Cerebellar cortex (tissue), 1 donor: ENCODE data around the gene SACM1L.
"Not testable (repeated sequence)": the region's sequence is repeated elsewhere in the genome, so short reads cannot be mapped to it uniquely, and the experiment has no call there.

Source experiments
- DNase-seq: peaks from one replicate; pipeline ENCODE4 v3.0.0-alpha.2; 2015; ENCODE audit warnings: low spot score

Gene SACM1L

GRCh38 chr3:45666757-45667431 lies 22.3 kb upstream of the SACM1L start:
- no peak for DNase-seq

GRCh38 chr3:45667569-45667934 lies 21.6 kb upstream of the SACM1L start:
- DNase-seq = no peak

- DNase-seq = no peak
Measured at GRCh38 chr3:45670436-45670835, 18.8 kb upstream of the SACM1L start.

GRCh38 chr3:45670991-45671390 lies 18.2 kb upstream of the SACM1L start:
- DNase-seq = no peak

GRCh38 chr3:45673273-45673672 lies 15.9 kb upstream of the SACM1L start:
- no peak for DNase-seq

- no peak for DNase-seq
Measured at GRCh38 chr3:45676325-45677032, 12.7 kb upstream of the SACM1L start.

- DNase-seq = no peak
Measured at GRCh38 chr3:45677033-45677446, 12.2 kb upstream of the SACM1L start.

GRCh38 chr3:45677841-45678240 lies 11.4 kb upstream of the SACM1L start:
- DNase-seq = no peak

DNA sequence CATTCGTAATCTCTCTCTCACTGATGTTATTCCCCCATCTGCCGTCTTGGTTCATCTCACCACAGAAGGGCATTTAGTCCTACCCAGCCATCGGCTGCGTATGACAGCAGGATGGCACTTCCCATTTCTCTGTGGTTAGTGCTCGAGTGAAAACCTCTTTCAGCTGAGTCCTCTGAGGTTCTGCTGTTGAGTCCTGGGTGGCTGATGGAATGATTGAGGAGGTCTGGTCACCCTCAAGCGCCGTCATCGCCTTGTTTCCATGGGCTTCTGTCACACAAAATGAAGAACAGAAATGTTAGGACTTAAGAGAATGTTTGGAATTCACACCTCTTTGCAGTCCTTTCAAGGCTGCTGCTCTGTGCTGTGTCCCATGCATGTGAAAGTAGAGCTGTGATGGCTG lies 9.4 kb upstream of the SACM1L start:
- DNase-seq = no peak

GRCh38 chr3:45681221-45681620 lies 8.0 kb upstream of the SACM1L start:
- DNase-seq = no peak

DNA sequence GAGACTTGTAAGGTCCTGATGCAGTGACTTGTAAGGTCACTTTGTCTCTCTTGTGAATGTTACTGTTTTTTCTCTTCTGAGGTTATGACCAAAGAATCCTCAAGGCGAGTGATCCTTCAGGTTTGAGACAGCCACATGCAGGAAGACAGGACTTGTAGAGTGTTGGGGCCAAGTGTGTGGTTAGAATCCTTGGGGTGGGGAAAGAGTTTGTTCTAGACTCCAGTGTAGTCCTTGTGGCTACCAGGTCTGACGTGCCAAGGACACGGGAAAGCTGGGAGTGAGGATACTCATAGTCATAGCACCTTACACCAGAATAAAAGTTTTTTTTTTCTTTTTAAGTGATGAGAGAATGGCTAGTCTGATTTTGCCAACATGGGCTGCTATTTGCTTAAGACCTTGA lies 7.3 kb upstream of the SACM1L start:
- DNase-seq = no peak

DNA sequence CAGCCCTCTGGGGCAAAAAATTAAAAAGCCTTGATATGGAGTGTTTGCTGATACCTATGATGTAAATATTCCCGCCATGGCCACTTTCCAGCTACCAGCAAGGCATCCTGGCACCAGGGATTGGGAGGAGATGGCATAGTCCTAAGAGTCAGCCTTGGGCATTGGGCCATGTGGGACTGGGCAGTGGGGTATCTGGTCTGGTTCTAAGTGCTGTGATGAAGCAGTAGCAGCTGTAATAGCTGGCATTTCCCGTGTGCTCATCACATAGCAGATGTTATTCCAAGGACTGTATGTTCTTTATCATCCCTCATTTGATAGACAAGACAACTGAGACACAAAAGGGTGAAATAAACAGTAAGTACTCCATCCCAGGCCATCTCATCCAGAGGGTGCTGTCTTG lies 6.9 kb upstream of the SACM1L start:
- DNase-seq = no peak

DNA sequence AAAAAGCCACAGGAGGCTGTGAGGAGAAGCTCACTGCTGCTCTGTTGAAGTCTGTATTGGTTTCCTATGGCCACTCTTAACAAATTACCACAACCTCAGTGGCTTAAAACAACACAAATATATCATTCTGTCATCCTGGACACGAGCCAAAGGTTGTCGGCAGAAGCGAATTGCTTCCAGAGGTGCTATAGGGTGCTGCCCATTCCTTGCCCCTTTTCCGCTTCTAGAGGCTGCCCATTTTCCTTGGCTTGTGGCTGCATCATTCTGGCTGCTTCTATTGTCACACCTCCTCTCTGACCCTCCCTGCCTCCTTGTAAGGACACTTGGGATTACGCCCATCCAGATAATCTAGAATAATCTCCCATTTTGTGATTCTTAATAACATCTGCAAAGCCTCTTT lies 6.4 kb upstream of the SACM1L start:
- DNase-seq = no peak

DNA sequence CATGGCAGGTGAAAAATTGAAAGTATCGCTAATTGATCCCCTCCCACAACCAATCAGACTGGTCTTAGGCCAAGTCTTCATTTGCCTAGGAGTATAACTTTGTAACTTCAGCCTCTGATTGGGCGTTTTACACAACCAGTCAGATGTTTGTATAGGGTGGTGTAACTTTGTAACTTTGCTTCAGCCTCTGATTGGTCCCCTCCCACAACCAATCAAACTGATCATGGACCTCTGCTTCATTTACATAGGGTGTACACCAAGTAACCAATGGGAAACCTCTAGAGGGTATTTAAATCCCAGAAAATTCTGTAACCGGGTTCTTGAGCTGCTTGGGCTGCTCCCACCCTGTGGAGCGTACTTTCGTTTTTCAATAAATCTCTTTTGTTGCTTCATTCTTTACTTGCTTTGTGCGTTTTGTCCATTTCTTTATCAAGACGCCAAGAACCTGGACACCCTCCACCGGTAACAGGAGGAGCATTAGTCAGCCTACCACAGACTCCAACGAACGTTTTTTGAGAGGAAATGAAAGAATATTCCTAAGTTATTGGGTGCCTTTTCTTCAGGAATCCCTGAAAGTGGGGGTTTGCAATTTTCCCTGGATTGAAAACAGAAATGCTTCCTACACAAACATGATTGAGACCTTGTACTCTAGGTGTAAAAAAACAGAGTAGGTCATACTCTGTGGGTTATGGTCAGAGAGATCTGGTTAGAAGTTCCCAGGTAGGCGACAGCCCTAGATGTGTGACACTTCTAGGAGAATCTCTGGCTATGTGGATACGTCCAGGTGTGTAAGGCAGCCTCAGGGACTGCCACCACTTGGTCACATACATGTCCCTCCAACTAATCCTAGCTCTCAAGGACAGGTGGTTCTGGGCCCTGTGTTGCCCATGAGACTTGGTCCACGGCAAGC lies 5.5 kb upstream of the SACM1L start:
- DNase-seq = no peak

DNA sequence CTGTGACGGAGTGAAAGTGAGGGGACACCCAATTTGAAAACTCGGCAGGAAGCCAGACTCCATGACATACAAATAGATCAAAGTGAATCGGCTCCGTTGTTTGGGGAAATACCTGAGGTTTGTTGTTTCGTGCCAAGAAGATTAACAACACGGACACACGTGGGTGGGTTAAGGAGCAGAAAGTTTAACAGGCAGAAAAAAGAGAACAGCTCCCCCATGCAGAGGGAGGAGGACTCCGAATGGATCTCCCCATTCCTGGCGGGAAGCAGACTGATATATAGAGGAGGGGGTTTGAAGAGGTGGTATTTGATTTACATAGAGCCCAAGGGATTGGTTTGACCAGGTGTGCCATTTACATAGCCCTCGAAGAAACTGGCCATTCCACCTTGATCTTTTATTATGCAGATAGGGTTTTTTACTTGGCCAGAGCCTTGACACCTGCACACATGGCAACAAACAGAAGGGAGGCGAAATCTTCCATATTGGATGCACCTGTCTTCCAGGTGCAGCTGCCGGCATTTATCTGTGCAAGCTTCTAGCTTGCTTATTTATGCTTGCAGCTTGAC lies 4.8 kb upstream of the SACM1L start:
- DNase-seq = no peak

GRCh38 chr3:45685722-45686121 lies 3.5 kb upstream of the SACM1L start:
- not testable (repeated sequence) for DNase-seq

- no peak for DNase-seq
Measured at GRCh38 chr3:45686850-45687249, 2.3 kb upstream of the SACM1L start.

DNA sequence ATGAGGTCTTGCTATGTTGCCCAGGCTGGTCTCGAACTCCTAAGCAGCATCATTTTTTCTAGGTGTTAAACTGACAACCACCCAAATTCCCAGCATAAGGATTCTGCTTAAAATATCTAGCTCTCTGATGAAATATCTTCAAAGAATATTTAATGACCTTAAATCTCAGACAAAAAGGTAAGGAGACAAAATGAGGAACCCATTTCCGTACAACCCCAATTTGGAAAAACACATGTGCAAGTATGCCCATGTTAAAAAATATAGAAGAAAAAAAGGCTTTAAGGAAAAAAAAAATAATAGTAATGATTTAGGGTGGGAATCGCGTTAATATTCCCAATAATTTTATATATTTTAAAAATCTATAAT lies 1.4 kb upstream of the SACM1L start:
- peak; percentile 23 for DNase-seq

DNA sequence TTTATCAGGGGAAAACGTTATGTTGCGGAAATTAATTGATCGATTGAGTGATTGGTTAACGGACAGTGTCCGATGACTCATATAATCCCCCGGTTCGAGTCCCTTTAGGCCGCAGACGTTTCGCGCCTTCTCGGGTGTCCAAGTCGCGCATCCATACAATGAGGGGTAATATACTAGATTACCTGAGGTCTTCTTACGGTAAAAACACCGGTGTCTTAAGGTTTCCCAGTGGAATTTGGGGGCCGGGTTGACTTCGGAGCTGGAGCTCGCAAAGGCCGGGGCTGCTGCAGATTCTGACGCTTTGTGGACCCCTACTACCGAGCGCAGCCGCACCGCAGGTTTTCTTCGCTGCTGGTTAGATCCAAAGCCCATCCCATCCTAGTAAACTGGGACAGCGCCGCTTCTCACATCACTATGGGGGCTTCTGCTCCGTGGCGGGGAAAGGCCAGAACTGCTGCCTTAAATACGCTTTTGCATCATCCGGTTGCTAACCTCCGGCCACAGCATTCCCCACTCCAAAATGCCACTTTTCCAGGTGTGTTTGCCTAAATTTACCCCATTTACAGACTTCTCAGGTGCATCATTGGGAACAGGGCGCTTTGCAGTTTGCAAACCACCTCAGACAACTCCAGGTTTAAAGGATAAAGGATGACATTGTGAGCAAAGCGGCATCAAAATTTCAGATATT lies 858 bp upstream of the SACM1L start:
- peak; percentile 67 for DNase-seq

DNA sequence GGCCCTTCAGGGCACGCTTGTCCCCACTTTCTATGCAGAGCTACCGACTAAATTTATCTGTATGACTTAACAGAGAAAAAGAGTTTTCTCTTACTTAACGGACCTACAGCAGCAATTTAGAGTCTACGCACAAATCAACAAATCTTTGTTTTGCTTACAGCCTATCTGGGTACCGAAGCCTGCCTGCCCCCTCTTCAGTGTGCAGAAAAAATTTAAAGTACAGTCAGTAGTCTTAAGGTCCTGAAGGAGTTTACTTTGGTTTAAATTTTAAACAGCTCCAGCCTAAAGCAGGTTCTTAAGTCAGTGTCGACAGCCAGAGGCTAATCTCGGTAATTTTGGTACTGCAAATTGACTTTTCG lies 570 bp downstream of the SACM1L start:
- DNase-seq = peak; percentile 17

GRCh38 chr3:45690336-45691035 lies 1.3 kb downstream of the SACM1L start:
- peak; percentile 13 for DNase-seq
